AG04450 (cell line): ENCODE results near the gene GFI1. TPM values are rescaled to one million over a fixed set of nuclear protein-coding genes. Genes with fewer than 3 reads are reported as not detected.

Source experiments
- CTCF ChIA-PET: fragments of 300-600, 350-600 bp; formaldehyde crosslinking; extraction: SDS; loops from one replicate; lab custom pipeline; 2022; ENCODE audit warnings: antibody characterized with exemption, inconsistent platforms; lab: Charles Lee
- POLR2A ChIA-PET: fragments of 350-600 bp; formaldehyde crosslinking; extraction: SDS; loops from one replicate; lab custom pipeline; 2021; ENCODE audit warnings: antibody characterized with exemption, inconsistent platforms; lab: Yijun Ruan, JAX
- DNase-seq: peaks from one replicate; pipeline ENCODE4 v3.0.0-alpha.2; 2011; ENCODE audit warnings: low read depth, low spot score
- H3K27ac ChIP-seq: one replicate; pipeline ENCODE4 v1.5.1; 2012; ENCODE audit warnings: low read depth, low read length, control low read depth
- H3K27me3 ChIP-seq: one replicate; pipeline ENCODE4 v1.6.0; 2012; ENCODE audit warnings: low read length; ENCODE audit not compliant: control insufficient read depth, insufficient read depth
- H3K4me3 ChIP-seq: 2 replicates; pipeline ENCODE4 v1.5.1; 2011; ENCODE audit warnings: mild to moderate bottlenecking, low read depth, low read length, control low read depth
- H3K9me3 ChIP-seq: 2 replicates; pipeline ENCODE4 v1.5.1; 2012; ENCODE audit warnings: low read length; ENCODE audit not compliant: control insufficient read depth, insufficient read depth
- polyA plus RNA-seq: library from polyadenylated mRNA; depleted of rRNA; stranded (reverse); fragments of >200 nt; gene quantifications from 2 replicates; pipeline ENCODE4 v1.2.3, GENCODE V29; 2011
- TF ChIP-seq, protein P1 (sequence below): IDR thresholded peaks from 2 replicates; pipeline ENCODE4 v1.5.1; 2011; ENCODE audit warnings: low read depth, low read length, control low read depth, inconsistent platforms

Gene GFI1
- polyA plus RNA-seq, 1 experiment = 0.04 TPM

DNA sequence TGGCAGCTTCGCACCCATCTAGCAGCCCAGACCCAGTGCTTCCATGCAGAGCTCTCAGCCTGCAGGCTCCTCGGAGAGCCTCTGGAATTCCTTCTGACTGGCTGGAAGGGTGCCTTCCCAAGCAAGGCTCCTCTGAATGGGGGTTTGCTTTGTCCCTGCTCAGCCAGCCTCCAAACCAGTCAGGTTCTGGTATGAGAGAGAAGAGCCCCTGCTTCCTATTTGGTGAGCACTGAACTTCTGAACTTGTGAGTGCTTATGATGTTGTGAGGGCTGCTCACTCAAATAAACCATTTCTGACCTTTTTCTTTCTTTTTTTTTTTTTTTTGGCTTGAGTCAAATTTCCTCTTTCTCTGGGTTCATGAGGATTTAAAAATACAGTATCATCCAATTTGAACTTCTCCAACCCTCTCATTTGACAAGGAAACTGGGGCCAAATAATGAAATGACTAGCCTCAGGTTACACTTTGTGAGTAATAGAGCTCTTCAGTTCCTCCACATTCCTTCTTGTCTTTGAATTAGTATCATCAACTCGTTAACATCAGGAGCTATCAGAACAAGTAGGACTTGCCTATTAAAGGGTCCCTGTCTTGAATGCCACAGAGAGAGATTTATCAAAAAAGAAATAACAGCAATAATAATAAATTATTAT lies 39.6 kb downstream of the GFI1 start:
- H3K27me3 ChIP-seq = no peaks in the 10 kb centered on the region
- no peaks in the 10 kb centered on the region; the same call in 1 of the 2 replicates for H3K9me3 ChIP-seq
- ChIA-PET CTCF (no interaction called here), POLR2A (interaction anchor here (0.7 kb wide), 1 partner anchor 15 kb away, joined by 10 read pairs; no protein-coding TSS in a partner anchor)
- no peak overlapping the region for H3K27ac ChIP-seq
- TF ChIP-seq, protein P1, sequence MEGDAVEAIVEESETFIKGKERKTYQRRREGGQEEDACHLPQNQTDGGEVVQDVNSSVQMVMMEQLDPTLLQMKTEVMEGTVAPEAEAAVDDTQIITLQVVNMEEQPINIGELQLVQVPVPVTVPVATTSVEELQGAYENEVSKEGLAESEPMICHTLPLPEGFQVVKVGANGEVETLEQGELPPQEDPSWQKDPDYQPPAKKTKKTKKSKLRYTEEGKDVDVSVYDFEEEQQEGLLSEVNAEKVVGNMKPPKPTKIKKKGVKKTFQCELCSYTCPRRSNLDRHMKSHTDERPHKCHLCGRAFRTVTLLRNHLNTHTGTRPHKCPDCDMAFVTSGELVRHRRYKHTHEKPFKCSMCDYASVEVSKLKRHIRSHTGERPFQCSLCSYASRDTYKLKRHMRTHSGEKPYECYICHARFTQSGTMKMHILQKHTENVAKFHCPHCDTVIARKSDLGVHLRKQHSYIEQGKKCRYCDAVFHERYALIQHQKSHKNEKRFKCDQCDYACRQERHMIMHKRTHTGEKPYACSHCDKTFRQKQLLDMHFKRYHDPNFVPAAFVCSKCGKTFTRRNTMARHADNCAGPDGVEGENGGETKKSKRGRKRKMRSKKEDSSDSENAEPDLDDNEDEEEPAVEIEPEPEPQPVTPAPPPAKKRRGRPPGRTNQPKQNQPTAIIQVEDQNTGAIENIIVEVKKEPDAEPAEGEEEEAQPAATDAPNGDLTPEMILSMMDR = no peak
- no peak for DNase-seq
- no peak overlapping the region for H3K4me3 ChIP-seq

DNA sequence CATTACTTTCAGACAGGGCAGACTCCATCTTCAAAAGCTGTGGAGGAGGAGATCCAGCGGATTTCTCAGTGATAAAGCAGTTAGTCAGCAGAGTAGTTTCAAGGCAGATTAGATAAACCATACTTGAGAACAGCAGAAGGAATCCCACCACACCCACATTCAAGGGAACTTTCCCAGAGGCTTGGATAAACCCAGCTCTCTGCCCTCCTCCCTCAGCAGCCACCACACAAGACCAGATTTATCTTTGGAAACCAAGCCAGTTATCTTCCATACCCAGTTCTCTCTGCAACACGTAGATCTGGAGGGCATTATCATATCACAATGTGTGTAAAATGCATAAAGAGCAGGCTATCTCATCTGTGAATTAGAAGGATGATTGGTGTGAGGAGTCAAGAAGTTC lies 40.2 kb downstream of the GFI1 start:
- TF ChIP-seq, protein P1 = no peak
- Histone ChIP-seq H3K4me3 (no peak overlapping the region), H3K9me3 (peaks cover 4% of the 10 kb centered on the region; the same call in 1 of the 2 replicates), H3K27ac (no peak overlapping the region), H3K27me3 (no peaks in the 10 kb centered on the region)
- CTCF ChIA-PET = no interaction called here
- POLR2A ChIA-PET = no interaction called here
- DNase-seq = peak; percentile 23

DNA sequence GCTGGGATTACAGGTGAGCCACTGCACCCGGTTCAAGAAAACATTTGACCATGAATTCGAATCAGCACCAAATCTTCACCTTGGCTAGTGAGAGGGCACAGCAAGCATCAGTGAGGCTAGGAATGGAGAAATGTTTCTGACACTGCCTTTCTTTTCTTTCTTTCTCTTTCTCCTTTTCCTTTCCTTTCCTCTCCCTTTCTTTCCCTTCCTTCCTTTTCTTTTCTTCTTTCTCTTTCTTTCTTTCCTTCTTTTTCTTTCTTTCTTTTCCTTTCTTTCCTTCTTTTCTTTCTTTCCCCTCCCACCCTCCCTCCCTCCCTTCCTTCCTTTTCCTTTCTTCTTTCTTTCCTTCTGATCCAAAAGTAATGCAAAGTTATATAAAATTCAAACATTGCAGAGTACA lies 40.9 kb downstream of the GFI1 start:
- Histone ChIP-seq H3K27ac (no peak overlapping the region), H3K9me3 (peaks cover 4% of the 10 kb centered on the region; the same call in 1 of the 2 replicates), H3K27me3 (no peaks in the 10 kb centered on the region), H3K4me3 (no peak overlapping the region)
- DNase-seq = no peak
- TF ChIP-seq, protein P1 = no peak
- ChIA-PET POLR2A (no interaction called here), CTCF (interaction anchor here (0.7 kb wide), 2 partner anchors 21 to 387 kb away, joined by 4 to 6 read pairs; no protein-coding TSS in a partner anchor)

DNA sequence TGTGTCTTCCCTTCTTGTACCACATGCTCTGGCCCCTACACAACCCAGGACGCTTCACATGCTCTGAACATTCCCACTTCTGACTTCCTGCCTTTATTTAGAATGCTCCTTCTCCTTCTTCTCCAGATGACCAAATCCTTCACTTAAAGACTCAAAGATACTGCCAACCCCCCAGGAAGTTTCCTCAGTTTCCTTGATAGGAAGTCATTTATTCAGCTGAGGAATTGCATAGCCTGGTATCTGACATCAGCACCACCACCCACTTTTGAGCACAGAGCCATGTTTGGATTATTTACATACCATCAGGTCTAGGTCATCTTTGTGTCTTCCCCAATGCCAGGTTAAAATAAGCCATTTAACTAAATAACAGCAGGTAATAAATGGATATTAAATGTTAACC lies 42.4 kb downstream of the GFI1 start:
- TF ChIP-seq, protein P1 = no peak
- Histone ChIP-seq H3K27ac (no peak overlapping the region), H3K27me3 (no peaks in the 10 kb centered on the region), H3K4me3 (no peak overlapping the region), H3K9me3 (peaks cover 4% of the 10 kb centered on the region; the same call in 1 of the 2 replicates)
- ChIA-PET CTCF (no interaction called here), POLR2A (interaction anchor here (0.5 kb wide), 1 partner anchor 41 kb away, joined by 7 read pairs; no protein-coding TSS in a partner anchor)
- peak; percentile 8 for DNase-seq

DNA sequence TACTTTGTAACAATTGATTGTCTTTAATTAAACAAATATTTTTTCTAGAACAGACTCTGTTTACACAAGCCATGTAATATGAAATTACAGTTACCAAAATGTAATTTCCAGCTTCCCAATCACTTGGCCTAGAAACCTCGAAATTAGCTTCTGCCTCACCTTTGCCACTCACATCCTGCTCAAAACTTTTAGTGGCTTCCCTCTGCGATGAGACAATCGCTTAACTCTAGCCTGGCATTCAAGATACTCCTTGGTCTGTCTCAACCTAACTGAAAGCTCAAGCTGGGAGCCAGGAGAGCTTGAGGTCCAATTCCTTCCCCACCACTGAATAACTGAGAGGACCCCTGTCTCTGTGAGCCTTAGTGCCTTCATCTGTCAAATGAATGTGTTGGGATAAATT lies 42.8 kb downstream of the GFI1 start:
- H3K27me3 ChIP-seq = no peaks in the 10 kb centered on the region
- no peak for DNase-seq
- POLR2A ChIA-PET = interaction anchor here (0.5 kb wide), 1 partner anchor 41 kb away, joined by 7 read pairs; no protein-coding TSS in a partner anchor
- CTCF ChIA-PET = interaction anchor here (0.5 kb wide), 1 partner anchor 339 kb away, joined by 3 read pairs; no protein-coding TSS in a partner anchor
- no peak overlapping the region for H3K4me3 ChIP-seq
- TF ChIP-seq, protein P1 = no peak
- no peak overlapping the region for H3K27ac ChIP-seq
- H3K9me3 ChIP-seq = peaks cover 4% of the 10 kb centered on the region; the same call in 1 of the 2 replicates
